Measurements from ENCODE around the gene CNTLN. TPM values are rescaled to one million over a fixed set of nuclear protein-coding genes. Genes with fewer than 3 reads are reported as not detected.

CNTLN gene
- total RNA-seq, 2 donors from 2014 or later = 2.4 to 2.6 TPM

- Histone ChIP-seq H3K27ac (no peak overlapping the region), H3K9me3 (no peaks in the 10 kb centered on the region), H3K4me1 (no peaks in the 10 kb centered on the region), H3K9ac (ENCODE audit: low read depth in 2 of 2, low read length in 2 of 2) (no peak overlapping the region), H3K36me3 (no peaks in the 10 kb centered on the region), H3K27me3 (no peaks in the 10 kb centered on the region), H3K4me3 (no peak overlapping the region)
- no peak for TF ChIP-seq CTCF (IDR thresholded peaks at IDR 0.05)
- DNase-seq = no peak
- intact Hi-C loops (cut with DNase I) = loop anchor here (5.0 kb wide), 1 partner anchor 345 kb away; no protein-coding TSS in a partner anchor
These were observed 17.5 kb upstream of the CNTLN start for GRCh38 chr9:17117372-17117771.

- Histone ChIP-seq H3K4me1 (no peaks in the 10 kb centered on the region), H3K36me3 (no peaks in the 10 kb centered on the region), H3K27ac (no peak overlapping the region), H3K9ac (ENCODE audit: low read depth in 2 of 2, low read length in 2 of 2) (no peak overlapping the region), H3K9me3 (no peaks in the 10 kb centered on the region), H3K4me3 (no peak overlapping the region), H3K27me3 (no peaks in the 10 kb centered on the region)
- no peak for DNase-seq
- intact Hi-C loops (cut with DNase I) = no loop called here
- TF ChIP-seq CTCF (IDR thresholded peaks at IDR 0.05) = no peak
These were observed 14.6 kb upstream of the CNTLN start for GRCh38 chr9:17120203-17120602.

GRCh38 chr9:17121264-17121663, 13.6 kb upstream of the CNTLN start:
- TF ChIP-seq CTCF (IDR thresholded peaks at IDR 0.05) = no peak
- H3K27me3 ChIP-seq = no peaks in the 10 kb centered on the region
- no peak for DNase-seq
- no peaks in the 10 kb centered on the region for H3K4me1 ChIP-seq
- intact Hi-C loops (cut with DNase I) = no loop called here
- no peak overlapping the region for H3K9ac ChIP-seq (ENCODE audit: low read depth in 2 of 2, low read length in 2 of 2)
- H3K36me3 ChIP-seq = no peaks in the 10 kb centered on the region
- H3K4me3 ChIP-seq = no peak overlapping the region
- no peaks in the 10 kb centered on the region for H3K9me3 ChIP-seq
- no peak overlapping the region for H3K27ac ChIP-seq

GRCh38 chr9:17130291-17130690, 4.5 kb upstream of the CNTLN start:
- Histone ChIP-seq H3K27ac (no peak overlapping the region), H3K9ac (ENCODE audit: low read depth in 2 of 2, low read length in 2 of 2) (no peak overlapping the region), H3K36me3 (no peaks in the 10 kb centered on the region), H3K4me3 (no peak overlapping the region), H3K4me1 (no peaks in the 10 kb centered on the region), H3K9me3 (no peaks in the 10 kb centered on the region), H3K27me3 (no peaks in the 10 kb centered on the region)
- no peak for TF ChIP-seq CTCF (IDR thresholded peaks at IDR 0.05)
- DNase-seq = no peak
- intact Hi-C loops (cut with DNase I) = no loop called here

GRCh38 chr9:17130725-17131124, 4.1 kb upstream of the CNTLN start:
- Histone ChIP-seq H3K27ac (no peak overlapping the region), H3K36me3 (no peaks in the 10 kb centered on the region), H3K4me3 (no peak overlapping the region), H3K9ac (ENCODE audit: low read depth in 2 of 2, low read length in 2 of 2) (no peak overlapping the region), H3K27me3 (no peaks in the 10 kb centered on the region), H3K4me1 (no peaks in the 10 kb centered on the region), H3K9me3 (no peaks in the 10 kb centered on the region)
- no peak for TF ChIP-seq CTCF (IDR thresholded peaks at IDR 0.05)
- DNase-seq = no peak
- intact Hi-C loops (cut with DNase I) = no loop called here

- no peaks in the 10 kb centered on the region for H3K27me3 ChIP-seq
- DNase-seq = no peak
- H3K27ac ChIP-seq = no peak overlapping the region
- no peaks in the 10 kb centered on the region for H3K9me3 ChIP-seq
- intact Hi-C loops (cut with DNase I) = no loop called here
- no peak overlapping the region for H3K9ac ChIP-seq (ENCODE audit: low read depth in 2 of 2, low read length in 2 of 2)
- no peak overlapping the region for H3K4me3 ChIP-seq
- no peak for TF ChIP-seq CTCF (IDR thresholded peaks at IDR 0.05)
- H3K36me3 ChIP-seq = no peaks in the 10 kb centered on the region
- H3K4me1 ChIP-seq = no peaks in the 10 kb centered on the region
These were observed 3.3 kb upstream of the CNTLN start for GRCh38 chr9:17131494-17131893.

Data from colonic mucosa (tissue), 4 donors.